GM13976 (cell line): Measurements from ENCODE around the gene RSPO1.

ENCODE experiments used
- DNase-seq: peaks from one replicate; pipeline ENCODE4 v3.0.0; 2012; ENCODE audit warnings: low spot score
- in situ Hi-C: fragments of 300-500 bp; cut with MboI; formaldehyde crosslinking; loops from one replicate; pipeline ENCODE4 v1.12.0; 2022; ENCODE audit warnings: low sequenced_read_pairs, mixed read lengths, inconsistent platforms; ENCODE audit not compliant: unreplicated experiment
- TF ChIP-seq, protein P1 (sequence below): IDR thresholded peaks from 2 replicates; pipeline ENCODE4 v1.5.1; 2012; ENCODE audit warnings: borderline replicate concordance, mild to moderate bottlenecking; ENCODE audit not compliant: insufficient read depth; ENCODE audit errors: extremely low read depth, missing control alignments, control extremely low read depth

The RSPO1 gene

GRCh38 chr1:37663426-37664000, 28.8 kb upstream of the RSPO1 start:
- no peak for DNase-seq
- in situ Hi-C loops, result no loop called here
- TF ChIP-seq, protein P1, sequence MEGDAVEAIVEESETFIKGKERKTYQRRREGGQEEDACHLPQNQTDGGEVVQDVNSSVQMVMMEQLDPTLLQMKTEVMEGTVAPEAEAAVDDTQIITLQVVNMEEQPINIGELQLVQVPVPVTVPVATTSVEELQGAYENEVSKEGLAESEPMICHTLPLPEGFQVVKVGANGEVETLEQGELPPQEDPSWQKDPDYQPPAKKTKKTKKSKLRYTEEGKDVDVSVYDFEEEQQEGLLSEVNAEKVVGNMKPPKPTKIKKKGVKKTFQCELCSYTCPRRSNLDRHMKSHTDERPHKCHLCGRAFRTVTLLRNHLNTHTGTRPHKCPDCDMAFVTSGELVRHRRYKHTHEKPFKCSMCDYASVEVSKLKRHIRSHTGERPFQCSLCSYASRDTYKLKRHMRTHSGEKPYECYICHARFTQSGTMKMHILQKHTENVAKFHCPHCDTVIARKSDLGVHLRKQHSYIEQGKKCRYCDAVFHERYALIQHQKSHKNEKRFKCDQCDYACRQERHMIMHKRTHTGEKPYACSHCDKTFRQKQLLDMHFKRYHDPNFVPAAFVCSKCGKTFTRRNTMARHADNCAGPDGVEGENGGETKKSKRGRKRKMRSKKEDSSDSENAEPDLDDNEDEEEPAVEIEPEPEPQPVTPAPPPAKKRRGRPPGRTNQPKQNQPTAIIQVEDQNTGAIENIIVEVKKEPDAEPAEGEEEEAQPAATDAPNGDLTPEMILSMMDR, result no peak

- no peak for DNase-seq
- TF ChIP-seq, protein P1, result no peak
- in situ Hi-C loops, result no loop called here
Measured at GRCh38 chr1:37662031-37662755, 27.5 kb upstream of the RSPO1 start.

DNA sequence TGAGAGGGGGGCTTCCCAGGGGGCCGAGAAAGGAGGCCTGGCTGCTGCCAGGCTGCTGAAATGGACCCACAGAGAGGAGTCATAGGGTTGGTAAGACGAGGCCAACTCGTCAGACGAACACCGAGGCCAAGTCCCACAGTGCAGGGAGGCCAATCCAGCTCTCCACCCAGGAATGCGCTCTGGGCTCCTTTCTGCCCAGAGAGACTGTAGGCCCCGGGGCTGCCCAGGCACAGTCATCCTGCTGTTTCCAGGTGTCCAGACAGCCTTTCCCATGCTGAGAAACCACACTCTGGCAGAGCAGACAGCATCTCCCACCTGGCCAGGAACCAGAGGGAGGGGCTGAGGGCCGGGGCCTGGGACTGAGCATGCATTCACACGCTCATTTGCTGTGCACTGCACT, 26.7 kb upstream of the RSPO1 start:
- TF ChIP-seq, protein P1, result no peak
- in situ Hi-C loops, result no loop called here
- DNase-seq, result no peak

- TF ChIP-seq, protein P1, result no peak
- in situ Hi-C loops, result no loop called here
- no peak for DNase-seq
Measured at GRCh38 chr1:37660664-37661063, 26.0 kb upstream of the RSPO1 start.

DNA sequence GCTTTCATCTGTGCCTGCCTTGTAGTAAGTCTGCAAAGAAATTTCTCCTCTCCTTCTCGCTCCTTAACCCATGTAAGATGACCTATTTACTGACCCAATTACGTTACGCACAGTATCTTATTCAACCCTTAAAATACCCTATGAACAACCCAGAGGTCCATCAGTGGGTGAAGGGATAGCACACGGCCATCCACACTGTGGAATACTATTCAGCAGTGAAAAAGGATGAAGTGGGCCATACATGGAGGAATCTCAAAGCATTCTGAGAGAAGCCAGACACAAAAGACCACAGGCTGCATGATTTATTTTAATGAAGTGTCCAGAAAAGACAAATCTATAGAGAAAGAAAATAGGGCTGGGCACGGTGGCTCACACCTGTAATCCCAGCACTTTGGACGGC, 23.8 kb upstream of the RSPO1 start:
- TF ChIP-seq, protein P1, result no peak
- DNase-seq, result no peak
- in situ Hi-C loops, result no loop called here

- DNase-seq, result no peak
- TF ChIP-seq, protein P1, result no peak
- in situ Hi-C loops, result no loop called here
Measured at GRCh38 chr1:37657620-37658412, 23.1 kb upstream of the RSPO1 start.
